NCI-H1694 (cell line): Measurements from ENCODE around the gene VWF.
"Not testable (repeated sequence)": the region's sequence is repeated elsewhere in the genome, so short reads cannot be mapped to it uniquely, and the experiment has no call there.

Experiments used
- DNase-seq: peaks from one replicate; lab custom pipeline; 2025; lab: John Stamatoyannopoulos, UW

VWF gene

GRCh38 chr12:6145564-6145963 is 21.1 kb upstream of the VWF start:
- DNase-seq = no peak

- no peak for DNase-seq
These were observed 18.8 kb upstream of the VWF start for GRCh38 chr12:6143303-6143675.

GRCh38 chr12:6142368-6143302 is 18.2 kb upstream of the VWF start:
- DNase-seq = not testable (repeated sequence)

- not testable (repeated sequence) for DNase-seq
These were observed 17.4 kb upstream of the VWF start for GRCh38 chr12:6141731-6142367.

GRCh38 chr12:6140651-6141447 is 16.4 kb upstream of the VWF start:
- no peak for DNase-seq

- no peak for DNase-seq
These were observed 10.6 kb upstream of the VWF start for GRCh38 chr12:6135071-6135470.

- no peak for DNase-seq
These were observed 9.2 kb upstream of the VWF start for GRCh38 chr12:6133642-6134041.

GRCh38 chr12:6132496-6132895 is 8.0 kb upstream of the VWF start:
- no peak for DNase-seq

GRCh38 chr12:6125310-6125608 is 789 bp upstream of the VWF start:
- DNase-seq = peak; percentile 15

GRCh38 chr12:6123258-6123657 is 1.2 kb downstream of the VWF start:
- DNase-seq = no peak

- no peak for DNase-seq
These were observed 2.3 kb downstream of the VWF start for GRCh38 chr12:6122201-6122600.

- no peak for DNase-seq
These were observed 3.5 kb downstream of the VWF start for GRCh38 chr12:6120796-6121473.

- DNase-seq = no peak
These were observed 5.4 kb downstream of the VWF start for GRCh38 chr12:6118891-6119568.

GRCh38 chr12:6116471-6117021 is 7.9 kb downstream of the VWF start:
- no peak for DNase-seq

GRCh38 chr12:6115389-6115788 is 9.1 kb downstream of the VWF start:
- DNase-seq = no peak

- DNase-seq = no peak
These were observed 10.0 kb downstream of the VWF start for GRCh38 chr12:6114476-6114870.

- peak; percentile 20 for DNase-seq
These were observed 10.6 kb downstream of the VWF start for GRCh38 chr12:6113691-6114475.

- no peak for DNase-seq
These were observed 12.5 kb downstream of the VWF start for GRCh38 chr12:6112004-6112403.

GRCh38 chr12:6110006-6110405 is 14.5 kb downstream of the VWF start:
- DNase-seq = no peak

- no peak for DNase-seq
These were observed 18.3 kb downstream of the VWF start for GRCh38 chr12:6106218-6106617.

- no peak for DNase-seq
These were observed 19.6 kb downstream of the VWF start for GRCh38 chr12:6104842-6105241.
